GM12878 (cell line): Measurements from ENCODE around the gene SYT8. TPM values are rescaled to one million over a fixed set of nuclear protein-coding genes. Genes with fewer than 3 reads are reported as not detected.

ENCODE experiments used
- ATAC-seq: fragments of 200-7000 bp; cut with Tn5 transposase; 3 replicates; pipeline ENCODE4 v1.9.1; 2020; ENCODE audit warnings: mild to moderate bottlenecking, moderate library complexity
- BruUV-seq: library from RNA; stranded (reverse); fragments of 400-500 nt; replicated peaks from 2 replicates; lab custom pipeline; 2021; lab: Mats Ljungman, UMichigan
- CTCF ChIA-PET: fragments of 300-600 bp; sonication (Branson Sonifier 250); formaldehyde crosslinking; extraction: SDS; loops from one replicate; lab custom pipeline; 2021; ENCODE audit warnings: inconsistent platforms; lab: Yijun Ruan, JAX
- POLR2A ChIA-PET: fragments of 350-600 bp; formaldehyde crosslinking; extraction: SDS; loops from one replicate; lab custom pipeline; 2021; ENCODE audit warnings: inconsistent platforms; lab: Charles Lee
- RAD21 ChIA-PET: fragments of 300-600 bp; sonication (Branson Sonifier 250); formaldehyde crosslinking; loops from one replicate; lab custom pipeline; 2023; ENCODE audit warnings: antibody characterized with exemption; ENCODE audit not compliant: unreplicated experiment; lab: Charles Lee
- SMC1A ChIA-PET: fragments of 300-600 bp; sonication (Branson Sonifier 250); formaldehyde crosslinking; loops from one replicate; lab custom pipeline; 2023; ENCODE audit not compliant: unreplicated experiment, uncharacterized antibody; lab: Charles Lee
- DNase-seq: peaks from one replicate; pipeline ENCODE4 v3.0.0-alpha.2; 2011; ENCODE audit warnings: low read depth, low spot score
- FAIRE-seq: peaks from 3 replicates; lab custom pipeline; 2011; peaks lifted over from hg19 to GRCh38; lab: Jason Lieb, UNC
- H2AFZ ChIP-seq: 2 replicates; pipeline ENCODE4 v1.6.0; 2011; ENCODE audit warnings: low read depth, low read length, control low read depth; ENCODE audit not compliant: control insufficient read depth
- H3K27ac ChIP-seq: 2 replicates; pipeline ENCODE4 v1.5.1; 2011; ENCODE audit warnings: control low read depth; ENCODE audit not compliant: control insufficient read depth, insufficient read depth
- H3K27me3 ChIP-seq, 2 experiments: replicated peaks in 1 of 2; 2 replicates each; pipeline versions ENCODE4 v1.6.0 to v1.6.1; 2011; ENCODE audit warnings: low read length in 1 of 2; ENCODE audit not compliant: control insufficient read depth in 2 of 2, insufficient read depth in 2 of 2
- H3K36me3 ChIP-seq, 2 experiments: 2 replicates each; pipeline ENCODE4 v1.5.1; 2011; ENCODE audit warnings: low read length in 1 of 2; ENCODE audit not compliant: control insufficient read depth in 2 of 2, insufficient read depth in 2 of 2
- H3K4me1 ChIP-seq: 2 replicates; pipeline ENCODE4 v1.6.1; 2011; ENCODE audit warnings: mild to moderate bottlenecking, low read length, moderate library complexity, mixed read lengths; ENCODE audit not compliant: control insufficient read depth, insufficient read depth
- H3K4me2 ChIP-seq: 2 replicates; pipeline ENCODE4 v1.6.0; 2011; ENCODE audit warnings: control low read depth; ENCODE audit not compliant: control insufficient read depth, insufficient read depth
- H3K4me3 ChIP-seq: fragments of 200-600 bp; sonication (generic); 2 replicates; pipeline ENCODE4 v1.5.1; 2016
- H3K79me2 ChIP-seq: 2 replicates; pipeline ENCODE4 v1.6.0; 2011; ENCODE audit warnings: low read length; ENCODE audit not compliant: control insufficient read depth, insufficient read depth
- H3K9ac ChIP-seq: 2 replicates; pipeline ENCODE4 v1.8.0; 2011; ENCODE audit warnings: low read length, control low read depth, mixed read lengths; ENCODE audit not compliant: control insufficient read depth, insufficient read depth
- H3K9me3 ChIP-seq: replicated peaks from 3 replicates; pipeline ENCODE4 v1.5.1; 2011; ENCODE audit warnings: mild to moderate bottlenecking, low read length; ENCODE audit not compliant: control insufficient read depth, insufficient read depth
- H4K20me1 ChIP-seq: 2 replicates; pipeline ENCODE4 v1.6.0; 2011; ENCODE audit not compliant: control insufficient read depth, insufficient read depth
- BRCA1 ChIP-seq: IDR thresholded peaks from 2 replicates; pipeline ENCODE4 v1.6.1; 2011; ENCODE audit warnings: low read depth, low read length, improper control_type of control experiment
- CBFB ChIP-seq: IDR thresholded peaks from 2 replicates; pipeline ENCODE4 v1.6.1; 2016; ENCODE audit warnings: antibody characterized with exemption, low read depth
- CEBPB ChIP-seq, 2 experiments: fragments of 150-350 bp in 1 of 2; IDR thresholded peaks; 2 replicates each; pipeline ENCODE4 v1.6.1; 2012 to 2014; ENCODE audit warnings: low read depth in 2 of 2, low read length in 2 of 2, borderline replicate concordance in 1 of 2, inconsistent platforms in 1 of 2
- CREB1 ChIP-seq: IDR thresholded peaks from 2 replicates; pipeline ENCODE4 v1.6.1; 2012; ENCODE audit warnings: low read depth, mild to moderate bottlenecking, inconsistent platforms
- DPF2 ChIP-seq: fragments of 450-650 bp; IDR thresholded peaks from 2 replicates; pipeline ENCODE4 v1.6.1; 2017; ENCODE audit warnings: mild to moderate bottlenecking
- WGBS: methylation state at CpG from one replicate; pipeline ENCODE4 v1.1.6; 2016; ENCODE audit warnings: low lambda C conversion rate; ENCODE audit not compliant: insufficient replicate concordance, insufficient coverage; ENCODE audit errors: missing lambda C conversion rate; 5-methylcytosine and 5-hydroxymethylcytosine counted together
- in situ Hi-C: fragments of 300-500 bp; cut with MboI; formaldehyde crosslinking; loops from 9 replicates; pipeline ENCODE4 v1.14.3; 2018; ENCODE audit warnings: mixed read lengths
- intact Hi-C: fragments of 100-400 bp; cut with micrococcal nuclease; formaldehyde crosslinking; loops from one replicate; pipeline ENCODE4 v1.14.2; 2022; ENCODE audit not compliant: unreplicated experiment
- polyA plus RNA-seq, 11 experiments: library from polyadenylated mRNA; depleted of rRNA in 4 of 11; unstranded in 6 of 11; stranded (reverse) in 5 of 11; fragments of >200 nt; fragmentation: Nextera tagmentation in 4 of 11; fragmentation: Illumina TruSeq in 1 of 11; extraction: Ambion mirVana in 4 of 11; extraction: Trizol in 1 of 11; gene quantifications; 1 replicate in 1 of 11; 2 replicates in 10 of 11; pipeline versions ENCODE4 v1.2.1 to v1.2.3, GENCODE V29; 2011 to 2016; ENCODE audit warnings: inconsistent platforms in 2 of 11, missing spikeins in 2 of 11, low read depth in 1 of 11
- total RNA-seq, 4 experiments: library from RNA; depleted of rRNA in 3 of 4; stranded (reverse); fragments of >200 nt in 3 of 4; fragmentation: Illumina TruSeq in 1 of 4; extraction: Trizol in 1 of 4; gene quantifications; 2 replicates each; pipeline versions ENCODE4 v1.2.1 to v1.2.3, GENCODE V29; 2013 to 2021
- TF ChIP-seq, protein P1 (sequence below): fragments of 450-650 bp; IDR thresholded peaks from 2 replicates; pipeline ENCODE4 v1.6.1; 2017; ENCODE audit warnings: mild to moderate bottlenecking, low read depth, inconsistent platforms; ENCODE audit not compliant: poor library complexity, severe bottlenecking
- TF ChIP-seq, protein P2 (sequence below): fragments of 150-350 bp; IDR thresholded peaks from 2 replicates; pipeline ENCODE4 v1.6.1; 2016; ENCODE audit warnings: low read depth, low read length
- TF ChIP-seq, protein P3 (sequence below): fragments of 450-650 bp; IDR thresholded peaks from 2 replicates; pipeline ENCODE4 v1.6.1; 2017; ENCODE audit warnings: antibody characterized with exemption, mild to moderate bottlenecking, moderate library complexity

SYT8 gene
- total and polyA plus RNA-seq, 10 of the 15 experiments (the other 5 are each of a cell fraction or from before 2014, with no cell fraction given): 0.44 TPM; not detected in 9

DNA sequence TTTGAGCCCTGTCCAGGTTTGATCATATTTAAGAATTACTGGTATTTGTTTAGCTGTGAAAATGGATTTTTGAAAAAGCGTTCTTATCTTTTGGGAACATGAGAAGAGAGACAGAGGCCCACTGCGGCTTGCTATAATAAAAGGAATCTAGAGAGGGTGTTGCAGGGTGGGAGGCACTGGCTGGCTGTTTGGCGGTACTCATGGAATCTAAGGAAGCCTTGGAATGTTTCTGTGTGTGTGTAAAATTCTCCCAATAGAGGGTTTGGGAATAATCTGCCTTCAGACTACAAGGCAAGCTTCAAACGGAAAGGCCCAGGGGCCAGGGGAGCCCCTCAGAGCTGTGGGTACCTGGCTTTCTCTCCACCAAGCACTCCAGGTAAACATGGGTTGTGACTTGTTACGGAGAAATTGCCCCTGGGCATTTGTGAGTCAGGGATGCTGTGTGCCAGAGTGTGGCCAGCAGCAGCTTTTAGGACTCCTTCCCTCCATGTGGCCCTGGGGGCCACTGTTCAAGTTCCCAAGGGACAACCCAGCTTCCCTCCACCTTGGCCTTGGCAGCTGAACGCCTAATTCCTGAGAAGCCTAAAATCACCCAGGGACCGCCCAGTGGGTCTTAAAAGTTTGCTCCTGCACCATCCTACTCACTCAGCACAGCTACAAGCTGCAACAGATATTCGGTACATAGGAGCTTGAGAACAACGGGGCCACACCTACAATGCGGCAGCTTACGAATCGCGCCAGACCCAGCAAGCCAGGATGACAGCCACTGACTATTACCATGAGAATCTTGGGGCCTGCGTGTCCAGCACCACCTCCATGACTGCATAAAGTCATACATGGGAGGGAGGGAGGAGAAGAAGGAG, 14.1 kb upstream of the SYT8 start:
- Histone ChIP-seq H3K36me3 (no peaks in the 10 kb centered on the region), H3K4me2 (no peak overlapping the region), H3K9me3 (no peaks in the 10 kb centered on the region; the same call in 2 of the 3 replicates), H3K79me2 (no peaks in the 10 kb centered on the region), H3K27ac (no peak overlapping the region), H3K9ac (no peak overlapping the region), H4K20me1 (no peaks in the 10 kb centered on the region), H3K27me3 (peaks cover 0 to 2% of the 10 kb centered on the region in 2 experiments; a peak in 2 of 4 replicates), H3K4me3 (no peak overlapping the region)
- DNase-seq (no peak), ATAC-seq (no peak)
- in situ Hi-C loops: loop anchor here (5.0 kb wide), 2 partner anchors 123 to 332 kb away; partner anchors contain the start of gene KRTAP5-6
- CTCF ChIA-PET: interaction anchor here (0.8 kb wide), 1 partner anchor 127 kb away, joined by 4 read pairs; no protein-coding TSS in a partner anchor
- WGBS: 41% methylated on average over 14 of the region's 14 CpGs
- RAD21 ChIA-PET: no interaction called here
- POLR2A ChIA-PET: no interaction called here
- TF ChIP-seq, protein P1, sequence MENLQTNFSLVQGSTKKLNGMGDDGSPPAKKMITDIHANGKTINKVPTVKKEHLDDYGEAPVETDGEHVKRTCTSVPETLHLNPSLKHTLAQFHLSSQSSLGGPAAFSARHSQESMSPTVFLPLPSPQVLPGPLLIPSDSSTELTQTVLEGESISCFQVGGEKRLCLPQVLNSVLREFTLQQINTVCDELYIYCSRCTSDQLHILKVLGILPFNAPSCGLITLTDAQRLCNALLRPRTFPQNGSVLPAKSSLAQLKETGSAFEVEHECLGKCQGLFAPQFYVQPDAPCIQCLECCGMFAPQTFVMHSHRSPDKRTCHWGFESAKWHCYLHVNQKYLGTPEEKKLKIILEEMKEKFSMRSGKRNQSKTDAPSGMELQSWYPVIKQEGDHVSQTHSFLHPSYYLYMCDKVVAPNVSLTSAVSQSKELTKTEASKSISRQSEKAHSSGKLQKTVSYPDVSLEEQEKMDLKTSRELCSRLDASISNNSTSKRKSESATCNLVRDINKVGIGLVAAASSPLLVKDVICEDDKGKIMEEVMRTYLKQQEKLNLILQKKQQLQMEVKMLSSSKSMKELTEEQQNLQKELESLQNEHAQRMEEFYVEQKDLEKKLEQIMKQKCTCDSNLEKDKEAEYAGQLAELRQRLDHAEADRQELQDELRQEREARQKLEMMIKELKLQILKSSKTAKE: no peak
- TF ChIP-seq, protein P2, sequence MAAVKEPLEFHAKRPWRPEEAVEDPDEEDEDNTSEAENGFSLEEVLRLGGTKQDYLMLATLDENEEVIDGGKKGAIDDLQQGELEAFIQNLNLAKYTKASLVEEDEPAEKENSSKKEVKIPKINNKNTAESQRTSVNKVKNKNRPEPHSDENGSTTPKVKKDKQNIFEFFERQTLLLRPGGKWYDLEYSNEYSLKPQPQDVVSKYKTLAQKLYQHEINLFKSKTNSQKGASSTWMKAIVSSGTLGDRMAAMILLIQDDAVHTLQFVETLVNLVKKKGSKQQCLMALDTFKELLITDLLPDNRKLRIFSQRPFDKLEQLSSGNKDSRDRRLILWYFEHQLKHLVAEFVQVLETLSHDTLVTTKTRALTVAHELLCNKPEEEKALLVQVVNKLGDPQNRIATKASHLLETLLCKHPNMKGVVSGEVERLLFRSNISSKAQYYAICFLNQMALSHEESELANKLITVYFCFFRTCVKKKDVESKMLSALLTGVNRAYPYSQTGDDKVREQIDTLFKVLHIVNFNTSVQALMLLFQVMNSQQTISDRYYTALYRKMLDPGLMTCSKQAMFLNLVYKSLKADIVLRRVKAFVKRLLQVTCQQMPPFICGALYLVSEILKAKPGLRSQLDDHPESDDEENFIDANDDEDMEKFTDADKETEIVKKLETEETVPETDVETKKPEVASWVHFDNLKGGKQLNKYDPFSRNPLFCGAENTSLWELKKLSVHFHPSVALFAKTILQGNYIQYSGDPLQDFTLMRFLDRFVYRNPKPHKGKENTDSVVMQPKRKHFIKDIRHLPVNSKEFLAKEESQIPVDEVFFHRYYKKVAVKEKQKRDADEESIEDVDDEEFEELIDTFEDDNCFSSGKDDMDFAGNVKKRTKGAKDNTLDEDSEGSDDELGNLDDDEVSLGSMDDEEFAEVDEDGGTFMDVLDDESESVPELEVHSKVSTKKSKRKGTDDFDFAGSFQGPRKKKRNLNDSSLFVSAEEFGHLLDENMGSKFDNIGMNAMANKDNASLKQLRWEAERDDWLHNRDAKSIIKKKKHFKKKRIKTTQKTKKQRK: no peak
- TF ChIP-seq CBFB: no peak
- TF ChIP-seq, protein P3, sequence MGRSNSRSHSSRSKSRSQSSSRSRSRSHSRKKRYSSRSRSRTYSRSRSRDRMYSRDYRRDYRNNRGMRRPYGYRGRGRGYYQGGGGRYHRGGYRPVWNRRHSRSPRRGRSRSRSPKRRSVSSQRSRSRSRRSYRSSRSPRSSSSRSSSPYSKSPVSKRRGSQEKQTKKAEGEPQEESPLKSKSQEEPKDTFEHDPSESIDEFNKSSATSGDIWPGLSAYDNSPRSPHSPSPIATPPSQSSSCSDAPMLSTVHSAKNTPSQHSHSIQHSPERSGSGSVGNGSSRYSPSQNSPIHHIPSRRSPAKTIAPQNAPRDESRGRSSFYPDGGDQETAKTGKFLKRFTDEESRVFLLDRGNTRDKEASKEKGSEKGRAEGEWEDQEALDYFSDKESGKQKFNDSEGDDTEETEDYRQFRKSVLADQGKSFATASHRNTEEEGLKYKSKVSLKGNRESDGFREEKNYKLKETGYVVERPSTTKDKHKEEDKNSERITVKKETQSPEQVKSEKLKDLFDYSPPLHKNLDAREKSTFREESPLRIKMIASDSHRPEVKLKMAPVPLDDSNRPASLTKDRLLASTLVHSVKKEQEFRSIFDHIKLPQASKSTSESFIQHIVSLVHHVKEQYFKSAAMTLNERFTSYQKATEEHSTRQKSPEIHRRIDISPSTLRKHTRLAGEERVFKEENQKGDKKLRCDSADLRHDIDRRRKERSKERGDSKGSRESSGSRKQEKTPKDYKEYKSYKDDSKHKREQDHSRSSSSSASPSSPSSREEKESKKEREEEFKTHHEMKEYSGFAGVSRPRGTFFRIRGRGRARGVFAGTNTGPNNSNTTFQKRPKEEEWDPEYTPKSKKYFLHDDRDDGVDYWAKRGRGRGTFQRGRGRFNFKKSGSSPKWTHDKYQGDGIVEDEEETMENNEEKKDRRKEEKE: no peak
- TF ChIP-seq DPF2: no peak
- no peak for TF ChIP-seq CREB1
- no peak for TF ChIP-seq CEBPB (IDR thresholded peaks at IDR 0.05; ENCODE audit: borderline replicate concordance in 1 of 2, low read depth in 2 of 2, low read length in 2 of 2)
- TF ChIP-seq BRCA1: no peak
- TF ChIP-seq, all 136 proteins: peak for 0
- no peak for FAIRE-seq
- Histone ChIP-seq H2AFZ (no peak overlapping the region), H3K4me1 (no peaks in the 10 kb centered on the region)
- no TSS peak for BruUV-seq
- SMC1A ChIA-PET: no interaction called here
- intact Hi-C loops: no loop called here
